Thyroid gland (tissue), 4 donors: ENCODE measurements around the gene SYN1.

ENCODE experiments used
- POLR2A ChIP-seq, 2 donors: fragments of 450-650 bp; IDR thresholded peaks; one replicate each; pipeline ENCODE4 v1.6.1; 2017; ENCODE audit warnings: antibody characterized with exemption in 2 of 2, mild to moderate bottlenecking in 2 of 2, moderate library complexity in 1 of 2
- TF ChIP-seq, protein P1 (sequence below), 6 experiments: fragments of 200-600 bp in 3 of 6; fragments of 450-650 bp in 3 of 6; sonication (generic) in 3 of 6; IDR thresholded peaks; one replicate each; pipeline ENCODE4 v1.5.1; 2016 to 2019; ENCODE audit warnings: antibody characterized with exemption in 6 of 6, mild to moderate bottlenecking in 2 of 6, inconsistent platforms in 1 of 6, moderate library complexity in 1 of 6

GRCh38 chrX:47611489-47611888 is 8.2 kb downstream of the SYN1 start:
- TF ChIP-seq, protein P1, sequence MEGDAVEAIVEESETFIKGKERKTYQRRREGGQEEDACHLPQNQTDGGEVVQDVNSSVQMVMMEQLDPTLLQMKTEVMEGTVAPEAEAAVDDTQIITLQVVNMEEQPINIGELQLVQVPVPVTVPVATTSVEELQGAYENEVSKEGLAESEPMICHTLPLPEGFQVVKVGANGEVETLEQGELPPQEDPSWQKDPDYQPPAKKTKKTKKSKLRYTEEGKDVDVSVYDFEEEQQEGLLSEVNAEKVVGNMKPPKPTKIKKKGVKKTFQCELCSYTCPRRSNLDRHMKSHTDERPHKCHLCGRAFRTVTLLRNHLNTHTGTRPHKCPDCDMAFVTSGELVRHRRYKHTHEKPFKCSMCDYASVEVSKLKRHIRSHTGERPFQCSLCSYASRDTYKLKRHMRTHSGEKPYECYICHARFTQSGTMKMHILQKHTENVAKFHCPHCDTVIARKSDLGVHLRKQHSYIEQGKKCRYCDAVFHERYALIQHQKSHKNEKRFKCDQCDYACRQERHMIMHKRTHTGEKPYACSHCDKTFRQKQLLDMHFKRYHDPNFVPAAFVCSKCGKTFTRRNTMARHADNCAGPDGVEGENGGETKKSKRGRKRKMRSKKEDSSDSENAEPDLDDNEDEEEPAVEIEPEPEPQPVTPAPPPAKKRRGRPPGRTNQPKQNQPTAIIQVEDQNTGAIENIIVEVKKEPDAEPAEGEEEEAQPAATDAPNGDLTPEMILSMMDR (IDR thresholded peaks at IDR 0.05), result no peak
- no peak for TF ChIP-seq POLR2A (IDR thresholded peaks at IDR 0.05)
